ENCODE measurements around the gene PLEKHO2.

GRCh38 chr15:64896371-64897069 lies 54.8 kb downstream of the PLEKHO2 start:
- TF ChIP-seq RAD21 (IDR thresholded peaks at IDR 0.05; ENCODE audit: low read length) (no peak), CTCF (IDR thresholded peaks at IDR 0.05) (no peak), JUND (IDR thresholded peaks at IDR 0.05) (no peak), TAF1 (IDR thresholded peaks at IDR 0.05; ENCODE audit: borderline replicate concordance, low read depth, low read length) (no peak), ELF1 (IDR thresholded peaks at IDR 0.05) (no peak), POLR2AphosphoS5 (IDR thresholded peaks at IDR 0.05; ENCODE audit: low read depth, low read length) (no peak), SMC3 (IDR thresholded peaks at IDR 0.05; ENCODE audit: low read depth, low read length) (no peak), FOSL2 (IDR thresholded peaks at IDR 0.05; ENCODE audit: borderline replicate concordance, low read depth) (no peak), EP300 (IDR thresholded peaks at IDR 0.05; ENCODE audit: borderline replicate concordance in 1 of 2, low read depth in 1 of 2, low read length in 1 of 2) (no peak), YY1 (IDR thresholded peaks at IDR 0.05; ENCODE audit: low read depth) (no peak)
- TF ChIP-seq, protein P1, sequence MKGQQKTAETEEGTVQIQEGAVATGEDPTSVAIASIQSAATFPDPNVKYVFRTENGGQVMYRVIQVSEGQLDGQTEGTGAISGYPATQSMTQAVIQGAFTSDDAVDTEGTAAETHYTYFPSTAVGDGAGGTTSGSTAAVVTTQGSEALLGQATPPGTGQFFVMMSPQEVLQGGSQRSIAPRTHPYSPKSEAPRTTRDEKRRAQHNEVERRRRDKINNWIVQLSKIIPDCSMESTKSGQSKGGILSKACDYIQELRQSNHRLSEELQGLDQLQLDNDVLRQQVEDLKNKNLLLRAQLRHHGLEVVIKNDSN (IDR thresholded peaks at IDR 0.05; ENCODE audit: borderline replicate concordance, low read depth): no peak
